CD4-positive, alpha-beta T cell treated with Interleukin-6 at 100 ng/mL for 8 hours (primary cell): ENCODE measurements around the gene TNS1.
A peak's percentile ranks its signal among the peaks of the same experiment; 100 is the strongest.
"Not testable (repeated sequence)": the region's sequence is repeated elsewhere in the genome, so short reads cannot be mapped to it uniquely, and the experiment has no call there.

Experiments
- DNase-seq: peaks from one replicate; pipeline ENCODE4 v3.0.0-alpha.2; 2020; ENCODE audit warnings: mixed read lengths, low spot score

TNS1 gene

DNA sequence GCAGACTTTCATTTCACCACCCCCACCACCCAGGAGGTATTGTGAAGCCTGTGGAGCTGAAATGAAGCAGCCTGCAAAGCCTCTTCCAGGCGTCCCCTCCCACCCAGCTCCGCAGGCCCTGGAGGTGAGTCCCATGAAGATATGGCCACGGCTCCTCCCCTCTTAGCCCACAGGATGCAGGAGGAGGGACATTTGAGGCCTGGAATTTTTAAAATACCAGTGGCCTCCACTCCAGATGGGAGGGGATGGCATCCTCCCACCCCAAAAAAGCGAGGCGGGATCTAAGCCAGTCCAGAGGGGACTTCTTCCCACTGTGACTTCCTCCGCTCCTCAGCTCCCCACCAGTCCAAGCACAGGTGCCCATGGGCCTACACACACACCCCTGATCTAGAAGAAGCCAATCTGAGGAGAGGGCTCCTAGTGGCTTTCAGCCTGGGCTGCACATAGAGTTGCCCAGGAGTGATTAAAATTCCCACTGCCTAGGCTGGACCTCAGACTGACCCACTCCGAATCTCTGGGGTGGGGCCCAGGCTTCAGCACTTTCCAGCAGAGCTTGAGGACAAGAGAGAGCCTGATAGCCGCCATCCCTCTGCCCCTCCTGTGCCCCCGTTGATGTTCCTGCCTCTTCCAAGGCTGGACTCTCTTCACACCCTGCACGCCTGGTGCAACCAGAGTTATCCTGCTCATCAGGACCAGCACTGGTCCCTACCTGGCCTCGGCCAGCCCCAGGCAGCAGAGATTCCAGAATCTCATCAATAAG, 206.9 kb downstream of the TNS1 start:
- DNase-seq: no peak

DNA sequence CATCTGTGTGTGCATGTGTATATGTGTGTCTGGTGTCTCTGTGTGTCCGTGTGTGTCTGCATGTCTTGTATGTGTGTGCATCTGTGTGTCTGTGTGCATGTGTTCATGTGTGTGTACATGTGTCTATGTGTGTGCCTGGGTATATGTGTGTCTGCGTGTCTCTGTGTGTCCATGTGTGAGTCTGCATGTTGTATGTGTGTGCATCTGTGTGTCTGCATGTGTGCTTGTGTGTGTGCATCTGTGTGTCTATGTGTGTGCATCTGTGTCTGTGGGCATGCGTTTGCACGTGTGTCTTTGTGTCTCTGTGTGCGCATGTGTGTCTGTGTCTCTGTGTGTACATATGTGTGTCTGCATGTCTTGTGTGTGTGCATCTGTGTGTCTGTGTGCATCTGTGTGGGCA, 207.7 kb downstream of the TNS1 start:
- DNase-seq: no peak

DNA sequence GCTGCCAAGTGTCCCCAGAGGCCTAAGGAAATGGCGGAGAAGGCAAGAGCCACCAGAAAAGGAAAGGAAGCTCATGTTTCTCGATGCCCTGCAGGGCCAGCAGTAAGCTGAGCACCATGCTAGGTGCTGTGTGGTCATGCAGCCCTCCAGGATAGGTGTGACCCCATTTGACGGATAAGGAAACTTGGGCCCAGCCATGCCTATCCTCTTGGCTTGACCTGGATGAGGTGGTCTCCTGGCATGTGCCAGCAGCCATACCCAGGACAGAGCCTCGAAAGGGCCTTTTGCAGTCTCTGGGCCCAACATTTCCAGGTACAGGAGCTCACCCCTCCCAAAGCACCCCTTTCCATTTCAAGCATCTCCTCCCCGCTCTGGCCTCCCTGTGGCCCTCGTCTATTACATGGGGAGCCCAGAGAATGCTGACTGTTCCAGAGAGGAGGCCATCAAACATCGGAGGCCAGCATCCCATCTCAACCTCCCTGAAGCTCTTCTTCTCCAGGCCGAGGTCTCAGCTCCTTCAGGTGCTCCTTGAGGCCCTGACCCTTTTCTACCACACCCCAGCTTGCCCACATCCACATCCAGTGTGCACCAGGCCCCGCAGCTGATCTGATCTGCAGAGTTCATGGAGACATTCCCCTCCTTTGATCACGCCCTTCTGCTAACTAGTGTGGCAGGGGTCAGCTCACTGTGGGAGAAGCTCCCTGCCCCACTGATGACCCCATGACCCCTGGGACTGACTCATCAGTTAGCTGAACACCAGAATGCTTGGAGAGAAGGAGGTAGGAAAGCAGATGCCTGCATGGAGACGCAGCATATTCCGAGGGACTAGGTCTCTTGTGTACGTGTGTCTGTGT, 208.4 kb downstream of the TNS1 start:
- no peak for DNase-seq

DNA sequence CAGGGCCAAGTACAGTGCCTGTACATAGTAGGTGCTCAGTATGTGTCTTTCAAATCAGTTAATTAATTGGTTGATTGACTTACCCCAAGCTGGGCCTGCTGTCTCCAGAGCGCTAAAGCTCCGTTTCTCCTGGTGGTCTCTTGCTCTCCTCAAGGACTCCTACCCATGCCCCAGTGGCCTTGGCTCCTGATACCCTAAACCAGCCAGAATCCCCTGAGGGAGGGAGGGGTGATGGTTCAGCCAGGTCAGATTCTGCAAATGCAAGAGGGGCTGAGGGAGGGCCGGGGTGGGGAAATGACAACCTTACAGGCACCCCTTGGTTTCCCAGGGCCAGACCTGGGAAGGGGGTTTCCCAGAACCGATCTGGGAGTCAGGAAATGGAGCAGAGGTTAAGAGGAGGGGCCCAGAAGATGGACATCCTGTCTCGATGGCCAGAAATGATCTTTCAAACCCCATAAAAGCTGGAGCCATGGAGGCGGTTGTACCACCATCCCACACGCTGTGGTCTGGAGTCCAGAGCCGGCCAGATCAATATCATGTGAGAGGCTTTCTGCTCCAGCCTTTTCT, 209.1 kb downstream of the TNS1 start:
- DNase-seq: no peak

DNA sequence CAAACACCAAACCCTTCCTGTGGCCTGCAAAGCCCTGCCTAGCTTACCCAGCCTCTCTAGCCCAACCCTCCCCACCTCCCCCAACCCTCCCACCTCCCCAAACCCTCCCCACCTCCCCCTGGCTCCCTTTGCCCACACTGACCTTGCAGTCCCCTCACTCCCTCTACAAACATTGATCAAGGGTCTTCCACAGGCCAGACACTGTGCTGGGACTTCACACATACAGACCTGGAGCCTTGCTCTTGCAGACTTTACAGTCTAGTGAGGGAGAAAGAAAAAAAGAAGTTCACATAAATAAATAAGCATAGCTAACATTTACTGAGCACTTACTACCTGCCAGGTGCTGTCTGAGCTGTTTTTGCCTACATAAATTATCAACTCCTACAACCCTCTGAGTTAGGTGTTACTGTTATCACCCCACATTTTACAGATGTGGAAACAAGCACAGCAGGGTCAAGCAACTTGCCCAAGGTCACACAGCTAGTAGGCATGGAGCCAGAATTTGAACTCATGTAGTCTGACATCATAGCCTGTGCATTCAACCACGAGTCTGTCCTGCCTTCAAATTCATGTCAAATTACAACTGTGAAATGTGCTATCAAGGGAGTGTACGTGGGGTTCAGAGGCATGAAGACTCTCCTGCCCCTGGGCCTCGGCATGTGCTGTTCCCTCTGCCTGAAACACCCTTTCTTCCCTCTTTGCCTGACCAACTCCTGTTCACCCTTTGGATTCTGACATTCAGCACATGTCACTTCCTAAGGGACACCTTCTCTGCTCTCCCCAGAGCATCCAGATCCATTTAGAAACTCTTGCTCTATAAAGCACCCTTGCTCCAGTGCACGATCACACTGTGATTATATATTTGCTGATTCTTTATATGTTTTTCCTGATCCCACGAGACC, 209.9 kb downstream of the TNS1 start:
- DNase-seq: no peak

DNA sequence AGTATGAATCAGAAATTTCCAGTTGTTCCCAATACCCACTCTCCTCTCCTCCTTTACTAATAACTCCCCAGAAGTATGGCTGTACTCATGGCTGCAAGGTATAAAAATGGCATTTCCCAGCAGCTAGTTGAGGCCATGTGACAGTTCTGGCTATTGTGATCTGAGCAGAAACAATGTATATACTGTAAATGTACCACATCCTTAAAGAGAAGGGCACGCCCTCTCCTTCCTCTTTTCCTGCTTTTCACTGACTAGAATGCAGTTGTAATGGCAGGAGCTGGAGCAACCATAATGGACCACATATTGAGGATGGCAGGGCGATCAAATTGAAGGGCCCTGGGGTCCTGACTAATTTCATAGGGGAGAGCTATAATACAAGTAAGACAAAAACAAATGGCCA, 211.2 kb downstream of the TNS1 start:
- DNase-seq: no peak

DNA sequence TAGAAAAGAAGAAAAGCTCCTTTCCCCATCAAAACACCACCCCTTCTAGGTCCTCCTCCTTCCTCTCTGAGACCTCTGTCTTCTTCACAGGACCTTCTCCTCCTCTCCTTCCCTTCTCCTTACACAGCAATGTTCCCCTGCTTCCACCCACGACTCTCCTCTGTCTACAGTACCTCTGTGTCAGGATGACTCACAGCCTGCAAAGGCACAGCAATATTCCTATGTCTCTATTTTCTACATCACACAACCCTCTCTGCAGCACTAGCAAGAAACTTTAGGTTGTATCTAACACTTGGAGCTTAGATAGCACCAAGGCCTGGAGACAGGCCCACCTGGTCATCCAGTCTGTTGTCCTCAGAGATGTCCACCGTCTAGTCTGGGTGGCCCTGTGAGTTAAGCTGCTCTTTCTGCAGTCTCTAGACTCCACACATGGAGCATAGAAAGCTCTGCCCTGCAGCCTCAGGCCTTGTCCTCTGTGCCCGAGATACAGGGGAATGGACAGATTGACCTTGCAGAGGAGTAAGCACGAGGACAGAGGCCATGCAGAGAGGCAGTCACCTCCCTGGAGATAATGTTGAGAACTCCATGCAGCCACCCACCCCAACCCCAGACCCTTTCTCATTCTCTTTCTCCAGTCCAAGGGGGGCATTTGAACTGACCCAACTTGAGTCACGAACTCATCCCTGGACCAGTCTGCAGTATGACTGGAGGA, 212.0 kb downstream of the TNS1 start:
- no peak for DNase-seq

DNA sequence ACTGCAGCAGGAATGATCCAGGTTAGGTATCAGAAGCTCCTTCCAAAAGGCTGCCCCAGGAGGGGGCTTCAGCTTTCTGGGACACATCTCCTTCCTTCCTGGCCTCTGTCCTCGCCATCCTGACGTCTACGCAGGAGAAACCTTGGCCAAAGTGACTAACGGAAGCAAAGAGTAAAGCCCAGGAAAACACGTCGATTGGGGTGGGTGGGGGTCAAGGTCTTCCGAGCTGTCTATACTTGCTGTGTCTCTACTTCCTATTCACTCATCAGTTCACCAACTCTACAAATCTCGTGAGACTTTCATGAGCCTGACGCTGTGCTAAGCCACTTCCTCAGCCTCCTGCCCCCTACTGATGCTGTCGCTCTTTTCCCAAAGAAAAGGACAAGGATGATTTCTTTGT, 212.6 kb downstream of the TNS1 start:
- DNase-seq: peak; percentile 26

DNA sequence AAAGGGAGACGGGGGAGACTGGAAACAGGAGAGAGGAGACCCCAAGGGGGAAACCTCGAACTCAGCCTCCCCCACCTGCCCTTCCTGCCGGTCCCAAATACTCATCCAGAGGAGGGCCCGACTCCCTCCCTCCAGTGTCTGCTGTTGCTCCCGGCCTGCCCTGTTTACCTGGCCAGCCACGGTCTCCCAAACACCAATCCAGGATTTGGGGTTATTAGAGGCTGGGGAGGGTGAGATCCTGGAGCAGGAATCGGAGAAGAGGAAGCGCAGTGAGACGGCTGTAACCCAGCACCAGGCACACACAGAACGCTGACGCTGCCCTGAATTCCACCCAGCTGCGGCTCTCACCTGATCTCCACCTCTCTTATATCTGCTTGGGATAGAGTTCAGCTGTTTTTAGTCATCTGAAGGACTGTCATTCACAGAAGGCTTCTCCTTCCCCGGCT, 213.0 kb downstream of the TNS1 start:
- DNase-seq: no peak

DNA sequence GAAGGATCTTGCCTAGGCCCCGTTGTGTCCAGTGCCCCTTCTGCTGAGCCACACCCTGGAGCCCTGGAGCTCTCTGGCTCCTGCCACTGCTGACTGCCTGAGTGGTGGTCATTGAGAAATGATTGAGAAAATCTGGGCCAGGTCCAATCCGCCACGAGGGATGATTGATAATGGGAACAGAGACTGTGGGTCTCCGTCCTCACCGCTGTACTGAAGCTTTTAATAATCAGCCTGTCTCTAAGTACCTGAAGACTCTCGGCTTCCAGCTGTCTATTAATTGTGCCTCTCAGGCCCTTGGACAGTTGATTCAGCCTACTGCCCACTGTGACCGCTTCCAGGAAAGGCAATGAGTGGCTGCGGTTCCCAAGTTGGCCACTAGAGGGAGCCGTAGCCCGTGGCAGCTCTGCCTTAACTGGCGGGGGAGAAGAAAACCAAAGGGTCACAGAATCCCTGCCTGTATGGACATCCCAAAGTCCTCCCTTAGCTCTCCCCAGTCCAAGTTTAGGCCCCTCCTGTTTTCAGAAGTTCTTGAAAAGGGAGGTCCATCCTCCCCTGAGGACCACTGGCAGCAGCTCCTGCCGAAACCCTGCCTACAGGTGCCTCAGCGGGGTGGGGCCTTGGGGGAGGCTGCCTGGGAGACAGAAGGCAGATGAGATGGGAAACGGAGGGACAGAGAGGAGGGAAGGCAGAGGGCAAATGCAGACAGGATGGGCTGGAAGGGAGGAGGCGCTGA, 213.6 kb downstream of the TNS1 start:
- DNase-seq: peak; percentile 60

DNA sequence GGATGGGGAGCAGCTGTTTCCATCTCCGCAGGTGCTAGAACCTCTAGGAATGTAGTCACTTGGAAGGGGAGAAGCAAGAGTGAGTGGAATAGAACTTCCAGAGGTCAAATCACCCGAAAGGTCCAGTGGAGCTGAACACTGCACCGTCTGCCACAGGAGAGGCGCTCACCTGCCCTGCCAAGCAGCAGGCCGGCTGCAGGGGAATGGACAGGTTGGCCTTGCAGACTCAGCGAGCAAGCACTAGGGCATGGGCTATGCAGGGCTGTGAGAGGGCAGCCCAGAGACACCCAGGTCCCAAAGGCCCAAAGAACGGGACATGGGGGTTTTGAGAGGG, 214.2 kb downstream of the TNS1 start:
- no peak for DNase-seq

DNA sequence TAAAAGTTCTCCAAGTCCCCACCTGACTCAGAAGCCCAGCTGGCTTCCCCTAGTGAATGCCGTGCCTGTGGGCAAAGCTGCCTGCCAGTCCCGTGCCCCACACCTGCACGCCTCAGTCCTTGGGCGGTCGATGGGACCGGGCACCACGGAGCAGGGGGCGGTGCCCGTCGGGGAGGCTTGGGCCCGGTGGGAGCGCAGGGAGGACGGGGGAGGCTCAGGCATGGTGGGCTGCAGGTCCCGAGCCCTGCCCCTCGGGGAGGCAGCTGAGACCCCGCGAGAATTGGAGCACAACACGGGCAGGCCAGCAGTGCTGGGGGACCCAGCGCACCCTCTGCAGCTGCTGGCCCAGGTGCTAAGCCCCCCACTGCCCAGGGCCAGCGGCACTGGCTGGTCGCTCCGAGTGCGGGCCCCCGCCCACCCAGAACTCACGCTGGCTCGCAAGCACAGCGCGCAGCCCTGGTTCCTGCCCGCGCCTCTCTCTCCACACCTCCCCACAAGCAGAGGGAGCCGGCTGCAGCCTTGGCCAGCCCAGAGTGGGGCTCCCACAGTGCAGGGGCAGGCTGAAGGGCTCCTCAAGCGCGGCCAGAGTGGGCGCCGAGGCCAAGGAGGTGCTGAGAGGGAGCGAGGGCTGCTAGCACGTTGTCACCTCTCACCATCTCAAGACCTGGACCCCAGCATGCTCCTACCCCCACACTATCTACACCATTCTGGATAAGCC, 215.5 kb downstream of the TNS1 start:
- DNase-seq: no peak

DNA sequence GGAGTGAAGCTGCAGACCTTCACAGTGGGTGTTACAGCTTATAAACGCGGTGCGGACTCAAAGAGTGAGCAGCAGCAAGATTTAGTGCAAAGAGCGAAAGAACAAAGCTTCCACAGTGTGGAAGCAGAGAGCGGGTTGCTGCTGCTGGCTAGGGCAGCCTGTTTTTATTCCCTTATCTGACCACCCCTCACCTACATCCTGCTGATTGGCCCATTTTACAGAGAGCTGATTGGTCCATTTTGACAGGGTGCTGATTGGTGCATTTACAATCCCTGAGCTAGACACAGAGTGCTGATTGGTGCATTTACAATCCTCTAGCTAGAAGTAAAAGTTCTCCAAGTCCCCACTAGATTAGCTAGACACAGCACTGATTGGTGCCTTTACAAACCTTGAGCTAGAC, 216.2 kb downstream of the TNS1 start:
- not testable (repeated sequence) for DNase-seq

DNA sequence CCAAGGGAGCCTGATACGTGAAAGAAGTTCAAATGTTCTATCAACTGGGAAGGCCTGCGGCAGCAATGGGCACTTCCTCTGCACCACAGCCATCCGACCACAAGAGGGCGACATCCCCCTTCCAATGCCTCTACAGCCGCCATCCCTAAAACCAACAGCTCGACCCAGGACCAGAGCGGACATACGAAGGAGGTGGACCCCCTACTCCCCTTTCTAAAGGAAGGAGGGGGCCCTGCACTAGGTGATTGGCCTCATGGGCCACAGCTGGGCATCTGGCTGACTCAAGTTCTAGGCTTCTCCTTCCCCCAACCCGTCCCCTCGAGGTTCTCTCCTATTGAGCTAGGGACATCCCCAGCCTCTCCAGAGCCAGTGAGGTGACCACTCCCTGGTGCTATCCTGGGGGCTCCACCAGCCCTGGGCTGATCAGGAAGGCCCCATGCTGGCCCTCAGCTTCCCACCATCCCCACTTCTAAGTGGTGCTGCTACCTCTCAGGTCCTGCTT, 217.2 kb downstream of the TNS1 start:
- DNase-seq: peak; percentile 62

DNA sequence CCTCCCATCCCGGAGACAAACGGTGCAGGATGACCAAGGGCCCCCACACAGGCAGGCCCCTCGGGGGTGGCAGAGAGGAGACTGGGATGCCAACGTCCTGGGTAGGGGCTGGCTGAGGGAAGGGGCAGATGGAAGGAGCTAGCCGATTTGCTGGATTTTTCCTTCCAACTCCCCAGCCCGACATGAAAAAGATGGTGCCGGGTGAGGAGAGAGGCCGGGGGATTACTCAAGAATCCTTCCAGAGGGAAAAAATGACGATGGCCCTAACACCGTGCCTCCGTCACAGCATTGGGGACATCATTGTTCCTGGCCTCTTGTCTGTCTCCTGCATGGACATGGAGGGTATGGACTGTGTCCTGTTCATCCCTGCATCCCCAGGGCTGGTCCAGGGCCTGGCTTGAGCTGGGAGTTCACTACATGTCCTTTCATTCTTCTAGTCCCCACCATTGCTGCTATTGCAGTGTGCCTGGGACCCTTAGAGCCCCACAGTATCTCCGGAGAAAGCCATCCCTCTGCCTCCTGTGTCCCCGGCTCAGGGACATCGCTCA, 217.7 kb downstream of the TNS1 start:
- DNase-seq: no peak

DNA sequence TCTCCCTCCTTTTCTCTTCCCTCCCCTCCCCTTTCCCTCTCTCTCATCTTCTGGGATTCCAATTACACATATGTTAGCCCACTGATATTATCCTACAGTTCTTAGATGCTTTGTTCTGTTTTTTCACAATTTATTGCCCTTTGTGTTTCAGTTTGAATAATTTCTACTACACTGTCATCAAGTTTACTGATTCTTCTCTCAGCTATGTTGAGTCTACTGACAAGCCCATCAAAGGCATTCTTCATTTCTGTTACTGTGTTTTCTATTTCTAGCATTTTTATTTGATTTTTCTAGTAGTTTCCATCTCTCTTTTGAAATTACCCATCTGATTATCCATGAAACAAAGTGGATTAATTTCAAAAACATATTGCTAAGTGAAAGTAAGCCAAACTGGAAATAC, 219.6 kb downstream of the TNS1 start:
- no peak for DNase-seq

DNA sequence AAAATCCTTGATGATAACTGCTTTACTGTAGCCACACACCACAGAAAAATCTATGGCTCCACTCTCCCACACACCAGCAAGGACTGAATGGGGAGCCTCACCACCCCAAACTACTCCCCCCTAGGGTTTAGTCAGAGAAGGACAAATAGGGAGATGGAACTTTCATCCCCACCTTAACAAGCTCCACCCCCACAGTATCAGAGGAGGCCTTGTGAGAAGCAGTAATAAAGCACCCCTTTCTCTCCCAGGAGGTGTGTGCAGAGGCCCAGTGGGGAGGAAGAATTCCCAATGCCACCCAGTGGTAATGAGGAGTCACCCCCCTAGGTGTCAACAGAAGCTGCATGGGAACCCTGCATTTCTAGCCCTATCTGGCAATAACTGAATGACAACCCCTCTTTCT, 224.9 kb downstream of the TNS1 start:
- DNase-seq: no peak

DNA sequence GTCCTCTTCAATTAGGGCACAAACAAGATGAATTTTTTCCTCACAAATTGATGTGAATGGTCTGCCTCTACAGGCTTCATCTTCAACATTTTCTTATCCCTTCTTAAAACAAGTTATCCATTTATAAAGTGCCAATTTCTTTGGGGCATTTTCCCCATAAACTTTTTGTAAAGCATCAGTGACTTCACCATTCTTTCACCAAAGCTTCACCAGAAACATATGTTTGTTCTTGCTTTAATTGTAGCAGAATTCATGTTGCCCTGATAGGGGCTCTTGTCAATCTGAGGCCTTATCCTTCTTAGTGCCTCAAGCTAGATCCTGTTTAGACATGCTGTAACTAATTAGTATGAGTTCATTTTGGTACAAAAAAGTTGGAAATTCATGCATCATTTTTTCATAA, 226.2 kb downstream of the TNS1 start:
- DNase-seq: no peak

DNA sequence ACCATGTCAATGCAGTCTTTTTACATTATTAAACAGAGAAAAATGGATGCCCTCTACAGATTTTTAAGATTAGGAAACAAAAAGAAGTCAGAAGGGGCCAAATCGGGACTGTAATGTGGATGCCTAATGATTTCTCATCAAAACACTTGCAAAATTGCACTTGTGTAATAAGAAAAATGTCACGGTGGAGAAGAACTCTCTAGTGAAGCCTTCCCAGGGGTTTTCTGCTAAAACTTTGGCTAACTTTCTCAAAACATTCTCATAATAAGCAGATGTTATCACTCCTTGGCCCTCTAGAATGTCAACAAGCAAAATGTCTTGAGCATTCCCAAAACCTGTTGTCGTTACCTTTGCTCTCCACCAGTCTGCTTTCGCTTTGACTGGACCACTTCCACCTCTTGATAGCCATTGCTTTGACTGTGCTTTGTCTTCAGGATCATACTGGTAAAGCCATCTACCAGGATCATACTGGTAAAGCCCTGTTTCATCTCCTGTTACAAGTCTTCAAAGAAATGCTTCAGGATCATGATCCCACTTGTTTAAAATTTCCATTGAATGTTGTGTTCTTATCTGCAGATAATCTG, 226.8 kb downstream of the TNS1 start:
- no peak for DNase-seq
